GM12872 (cell line): Measurements from ENCODE around the gene COL18A1.

Source experiments
- TF ChIP-seq, protein P1 (sequence below): IDR thresholded peaks from 3 replicates; pipeline ENCODE4 v1.5.1; 2011; ENCODE audit warnings: low read depth, mild to moderate bottlenecking, low read length, moderate library complexity; ENCODE audit not compliant: insufficient read depth

COL18A1 gene

GRCh38 chr21:45548711-45549491 lies 143.9 kb downstream of the COL18A1 start:
- TF ChIP-seq, protein P1, sequence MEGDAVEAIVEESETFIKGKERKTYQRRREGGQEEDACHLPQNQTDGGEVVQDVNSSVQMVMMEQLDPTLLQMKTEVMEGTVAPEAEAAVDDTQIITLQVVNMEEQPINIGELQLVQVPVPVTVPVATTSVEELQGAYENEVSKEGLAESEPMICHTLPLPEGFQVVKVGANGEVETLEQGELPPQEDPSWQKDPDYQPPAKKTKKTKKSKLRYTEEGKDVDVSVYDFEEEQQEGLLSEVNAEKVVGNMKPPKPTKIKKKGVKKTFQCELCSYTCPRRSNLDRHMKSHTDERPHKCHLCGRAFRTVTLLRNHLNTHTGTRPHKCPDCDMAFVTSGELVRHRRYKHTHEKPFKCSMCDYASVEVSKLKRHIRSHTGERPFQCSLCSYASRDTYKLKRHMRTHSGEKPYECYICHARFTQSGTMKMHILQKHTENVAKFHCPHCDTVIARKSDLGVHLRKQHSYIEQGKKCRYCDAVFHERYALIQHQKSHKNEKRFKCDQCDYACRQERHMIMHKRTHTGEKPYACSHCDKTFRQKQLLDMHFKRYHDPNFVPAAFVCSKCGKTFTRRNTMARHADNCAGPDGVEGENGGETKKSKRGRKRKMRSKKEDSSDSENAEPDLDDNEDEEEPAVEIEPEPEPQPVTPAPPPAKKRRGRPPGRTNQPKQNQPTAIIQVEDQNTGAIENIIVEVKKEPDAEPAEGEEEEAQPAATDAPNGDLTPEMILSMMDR, result no peak

DNA sequence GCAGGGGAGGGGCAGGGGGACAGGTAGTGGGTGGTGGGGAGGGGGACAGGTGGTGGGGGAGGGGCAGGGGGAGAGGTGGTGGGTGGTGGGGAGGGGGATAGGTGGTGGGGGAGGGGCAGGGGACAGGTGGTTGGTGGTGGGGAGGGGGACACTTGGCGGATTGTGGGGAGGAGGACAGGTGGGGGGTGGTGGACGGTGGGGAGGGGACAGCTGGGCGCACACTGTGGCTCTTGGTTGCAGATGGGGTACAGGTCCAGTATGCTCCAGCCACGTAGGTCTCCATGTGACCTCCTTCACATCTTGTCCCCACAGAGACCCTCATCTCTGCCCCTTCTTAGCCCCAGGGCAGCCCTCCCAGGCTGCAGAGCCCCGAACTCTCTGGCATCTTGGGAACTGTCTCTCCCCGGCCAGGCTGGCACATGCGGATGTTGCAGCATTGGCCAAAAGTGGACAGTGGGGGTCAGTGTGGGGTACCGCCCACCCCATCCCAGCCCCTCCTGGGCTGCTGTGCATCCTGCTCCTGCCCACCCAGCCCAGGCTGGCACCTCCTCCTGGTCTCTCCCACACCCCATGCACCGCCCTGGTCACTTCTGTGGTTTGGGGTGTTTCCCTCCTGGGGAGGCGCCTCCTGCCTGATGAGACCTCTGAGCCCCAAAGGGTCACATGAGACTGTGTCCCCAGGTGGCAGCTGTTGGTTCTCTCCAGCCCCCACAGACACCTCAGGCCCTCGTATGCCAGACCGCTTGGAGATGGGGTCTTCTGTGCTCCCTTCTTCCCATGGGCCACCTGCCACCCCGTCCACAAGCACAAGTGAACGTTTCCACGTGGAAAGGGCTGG lies 144.9 kb downstream of the COL18A1 start:
- TF ChIP-seq, protein P1, result peak; percentile 35; the same call in 1 of the 3 replicates

GRCh38 chr21:45550522-45551210 lies 145.7 kb downstream of the COL18A1 start:
- TF ChIP-seq, protein P1, result no peak

- TF ChIP-seq, protein P1, result no peak
Observed at GRCh38 chr21:45551316-45551715, 146.4 kb downstream of the COL18A1 start.

DNA sequence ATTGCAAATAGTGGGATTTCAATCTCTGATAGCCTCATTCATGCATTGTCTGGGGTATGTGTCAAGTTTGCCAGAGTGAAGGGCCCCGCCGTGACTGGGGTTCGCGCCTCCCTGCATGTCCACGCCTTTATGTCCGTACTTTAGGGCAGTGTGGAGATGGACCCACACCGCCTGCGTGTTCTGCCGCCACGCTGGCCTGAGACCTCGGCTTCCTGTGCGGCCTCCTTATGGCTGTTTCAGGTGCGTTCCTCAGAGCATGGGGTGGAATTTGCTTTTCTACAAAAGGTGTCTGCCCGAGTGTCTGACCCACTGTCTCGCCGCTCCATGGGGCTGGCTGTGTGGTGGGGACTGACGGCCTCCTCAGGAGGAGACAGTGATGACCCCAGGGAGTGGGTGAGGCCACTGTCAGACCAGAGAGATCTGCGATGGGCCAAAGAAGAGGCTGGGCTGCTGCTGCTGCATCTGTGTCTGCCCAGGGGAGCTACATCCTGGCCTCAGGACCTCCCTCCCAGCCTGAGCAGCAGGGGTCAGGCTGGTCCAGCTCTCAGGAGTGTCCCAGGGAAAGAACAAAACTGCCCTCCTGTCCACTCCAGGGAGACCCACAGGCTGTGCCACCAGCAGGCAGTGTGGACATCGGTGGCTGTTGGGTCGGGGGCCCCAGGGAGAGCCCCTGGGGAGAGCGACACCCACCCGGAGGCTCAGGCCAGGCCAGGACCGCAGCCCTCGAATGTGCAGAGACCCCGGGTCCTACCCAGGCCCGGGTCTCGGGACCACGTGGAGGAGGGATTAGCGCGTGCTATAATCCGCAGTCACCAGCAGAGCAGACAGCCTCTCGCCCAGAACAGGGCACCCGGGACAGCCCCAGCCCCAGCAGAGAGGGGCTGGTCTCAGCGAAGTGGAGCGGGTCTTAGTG lies 147.1 kb downstream of the COL18A1 start:
- TF ChIP-seq, protein P1, result no peak

GRCh38 chr21:45552696-45553391 lies 147.9 kb downstream of the COL18A1 start:
- TF ChIP-seq, protein P1, result no peak
